ENCODE measurements around the gene CHEK2.

GRCh38 chr22:28728002-28728401, 13.6 kb downstream of the CHEK2 start:
- TF ChIP-seq POLR2A (IDR thresholded peaks at IDR 0.05), result no peak
- TF ChIP-seq CTCF (IDR thresholded peaks at IDR 0.05), result no peak
